Measurements from ENCODE around the gene PLA2G2D. TPM values are rescaled to one million over a fixed set of nuclear protein-coding genes. Genes with fewer than 3 reads are reported as not detected.

Gene PLA2G2D
- total and polyA plus RNA-seq, 10 of the 15 experiments (the other 5 are each of a cell fraction or from before 2014, with no cell fraction given), result 0.06 to 0.38 (median 0.16) TPM; not detected in 2

DNA sequence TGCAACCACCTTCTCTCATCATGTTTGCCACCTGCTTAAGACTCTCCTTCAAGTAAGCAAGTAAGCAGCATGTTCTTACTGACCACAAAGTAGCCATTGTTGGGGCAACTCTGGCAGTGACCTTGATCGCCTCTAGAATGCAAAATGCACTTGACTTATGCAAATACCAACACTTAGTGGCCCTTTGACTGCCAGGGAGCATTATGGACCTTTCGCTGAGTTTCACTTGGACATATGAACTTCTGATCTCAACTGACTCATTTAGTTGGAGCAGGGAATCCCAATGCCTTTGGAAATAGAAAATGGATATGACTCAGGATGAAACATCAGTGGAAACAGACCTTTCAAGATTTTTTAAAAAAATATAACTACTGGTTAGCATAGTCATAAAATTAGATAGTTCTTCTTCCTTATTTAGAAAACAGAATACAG is 55.5 kb downstream of the PLA2G2D start:
- no peak overlapping the region for H3K4me3 ChIP-seq
- no peak overlapping the region for H3K4me2 ChIP-seq (ENCODE audit: control insufficient read depth, insufficient read depth)
- H3K4me1 ChIP-seq (ENCODE audit: control insufficient read depth, insufficient read depth, low read length), result peaks cover 15% of the 10 kb centered on the region
- no peak overlapping the region for H3K9ac ChIP-seq (ENCODE audit: control insufficient read depth, insufficient read depth, low read length)
- CTCF ChIA-PET, result interaction anchor here (1.0 kb wide), 1 partner anchor 15 kb away, joined by 3 read pairs; no protein-coding TSS in a partner anchor
- TF ChIP-seq FOS (IDR thresholded peaks at IDR 0.05; ENCODE audit: borderline replicate concordance, extremely low read depth, insufficient read length), result no peak
- WGBS (ENCODE audit: insufficient coverage, insufficient replicate concordance, low lambda C conversion rate, missing lambda C conversion rate), result 69% methylated on average over 2 of the region's 2 CpGs
- SMC1A ChIA-PET (ENCODE audit: uncharacterized antibody, unreplicated experiment), result interaction anchor here (1.5 kb wide), 1 partner anchor 16 kb away, joined by 4 read pairs; no protein-coding TSS in a partner anchor
- POLR2A ChIA-PET, result interaction anchor here (0.8 kb wide), 1 partner anchor 14 kb away, joined by 3 read pairs; no protein-coding TSS in a partner anchor
- H3K36me3 ChIP-seq (ENCODE audit: control insufficient read depth in 2 of 2, insufficient read depth in 2 of 2, low read length in 1 of 2), result no peaks in the 10 kb centered on the region
- no peaks in the 10 kb centered on the region for H3K27me3 ChIP-seq (replicated peaks in 1 of 2; ENCODE audit: control insufficient read depth in 2 of 2, insufficient read depth in 2 of 2, low read length in 1 of 2)
- no peak overlapping the region for H2AFZ ChIP-seq (ENCODE audit: control insufficient read depth, low read depth, low read length)
- H3K79me2 ChIP-seq (ENCODE audit: control insufficient read depth, insufficient read depth, low read length), result no peaks in the 10 kb centered on the region
- no peaks in the 10 kb centered on the region for H3K9me3 ChIP-seq (replicated peaks; ENCODE audit: control insufficient read depth, insufficient read depth, low read length)
- no peaks in the 10 kb centered on the region for H4K20me1 ChIP-seq (ENCODE audit: control insufficient read depth, insufficient read depth)
- intact Hi-C loops (cut with micrococcal nuclease; ENCODE audit: unreplicated experiment), result no loop called here
- RAD21 ChIA-PET (ENCODE audit: unreplicated experiment), result no interaction called here
- FAIRE-seq (no peak), ATAC-seq (no peak), DNase-seq (ENCODE audit: low read depth, low spot score) (no peak)
- H3K27ac ChIP-seq (ENCODE audit: control insufficient read depth, insufficient read depth), result no peak overlapping the region
- in situ Hi-C loops (cut with MboI), result no loop called here
- no TSS peak for BruUV-seq (replicated peaks)

Other genes with a start within 250 kb of the PLA2G2D start
Only the 7 nearest of the 8 such genes appear.
- not detected in 2 replicates for gene PLA2G2E, start 195.9 kb downstream of the PLA2G2D start, total RNA-seq (2014; rRNA removed)
- gene PLA2G2E, start 195.9 kb downstream of the PLA2G2D start, total RNA-seq (2014; rRNA removed; fragmentation: Illumina TruSeq; extraction: Trizol), result not detected in 2 replicates
- gene PLA2G2E, start 195.9 kb downstream of the PLA2G2D start, total RNA-seq (2021), result not detected in 2 replicates
- gene PLA2G2E, start 195.9 kb downstream of the PLA2G2D start, polyA plus RNA-seq (2011; rRNA removed), result not detected in 2 replicates
- gene PLA2G2E, start 195.9 kb downstream of the PLA2G2D start, polyA plus RNA-seq (2014; fragmentation: Illumina TruSeq; extraction: Trizol), result not detected in 2 replicates
- gene PLA2G2E, start 195.9 kb downstream of the PLA2G2D start, polyA plus RNA-seq (2014; fragmentation: Nextera tagmentation; extraction: Ambion mirVana), result not detected
- not detected in 2 replicates for gene PLA2G2E, start 195.9 kb downstream of the PLA2G2D start, polyA plus RNA-seq (2014; rRNA removed)
- not detected for gene PLA2G2E, start 195.9 kb downstream of the PLA2G2D start, polyA plus RNA-seq (2016; fragmentation: Nextera tagmentation; extraction: Ambion mirVana)
- not detected in 2 replicates for gene PLA2G2A, start 139.9 kb downstream of the PLA2G2D start, total RNA-seq (2014; rRNA removed)
- not detected in 2 replicates for gene PLA2G2A, start 139.9 kb downstream of the PLA2G2D start, total RNA-seq (2014; rRNA removed; fragmentation: Illumina TruSeq; extraction: Trizol)
- gene PLA2G2A, start 139.9 kb downstream of the PLA2G2D start, total RNA-seq (2021), result 0.36 TPM in 1 of 2 replicates, not detected in the other
- not detected in 2 replicates for gene PLA2G2A, start 139.9 kb downstream of the PLA2G2D start, polyA plus RNA-seq (2011; rRNA removed)
- gene PLA2G2A, start 139.9 kb downstream of the PLA2G2D start, polyA plus RNA-seq (2014; fragmentation: Illumina TruSeq; extraction: Trizol), result not detected in 2 replicates
- gene PLA2G2A, start 139.9 kb downstream of the PLA2G2D start, polyA plus RNA-seq (2014; fragmentation: Nextera tagmentation; extraction: Ambion mirVana), result not detected
- not detected in 2 replicates for gene PLA2G2A, start 139.9 kb downstream of the PLA2G2D start, polyA plus RNA-seq (2014; rRNA removed)
- gene PLA2G2A, start 139.9 kb downstream of the PLA2G2D start, polyA plus RNA-seq (2016; fragmentation: Nextera tagmentation; extraction: Ambion mirVana), result not detected
- 0.17 TPM in 1 of 2 replicates, not detected in the other for gene PLA2G5, start 49.3 kb downstream of the PLA2G2D start, total RNA-seq (2014; rRNA removed)
- not detected in 2 replicates for gene PLA2G5, start 49.3 kb downstream of the PLA2G2D start, total RNA-seq (2014; rRNA removed; fragmentation: Illumina TruSeq; extraction: Trizol)
- not detected in 2 replicates for gene PLA2G5, start 49.3 kb downstream of the PLA2G2D start, total RNA-seq (2021)
- 0.10 TPM in 1 of 2 replicates, not detected in the other for gene PLA2G5, start 49.3 kb downstream of the PLA2G2D start, polyA plus RNA-seq (2011; rRNA removed)
- 0.19 TPM in 1 of 2 replicates, not detected in the other for gene PLA2G5, start 49.3 kb downstream of the PLA2G2D start, polyA plus RNA-seq (2014; fragmentation: Illumina TruSeq; extraction: Trizol)
- gene PLA2G5, start 49.3 kb downstream of the PLA2G2D start, polyA plus RNA-seq (2014; fragmentation: Nextera tagmentation; extraction: Ambion mirVana), result not detected
- gene PLA2G5, start 49.3 kb downstream of the PLA2G2D start, polyA plus RNA-seq (2014; rRNA removed), result not detected in 2 replicates
- not detected for gene PLA2G5, start 49.3 kb downstream of the PLA2G2D start, polyA plus RNA-seq (2016; fragmentation: Nextera tagmentation; extraction: Ambion mirVana)
- gene PLA2G2F, start 19.8 kb upstream of the PLA2G2D start, total RNA-seq (2014; rRNA removed), result not detected in 2 replicates
- not detected in 2 replicates for gene PLA2G2F, start 19.8 kb upstream of the PLA2G2D start, total RNA-seq (2014; rRNA removed; fragmentation: Illumina TruSeq; extraction: Trizol)
- not detected in 2 replicates for gene PLA2G2F, start 19.8 kb upstream of the PLA2G2D start, total RNA-seq (2021)
- gene PLA2G2F, start 19.8 kb upstream of the PLA2G2D start, polyA plus RNA-seq (2011; rRNA removed), result not detected in 2 replicates
- gene PLA2G2F, start 19.8 kb upstream of the PLA2G2D start, polyA plus RNA-seq (2014; fragmentation: Illumina TruSeq; extraction: Trizol), result 0.03 TPM in 1 of 2 replicates, not detected in the other
- not detected for gene PLA2G2F, start 19.8 kb upstream of the PLA2G2D start, polyA plus RNA-seq (2014; fragmentation: Nextera tagmentation; extraction: Ambion mirVana)
- gene PLA2G2F, start 19.8 kb upstream of the PLA2G2D start, polyA plus RNA-seq (2014; rRNA removed), result 0.09 TPM in 1 of 2 replicates, not detected in the other
- not detected for gene PLA2G2F, start 19.8 kb upstream of the PLA2G2D start, polyA plus RNA-seq (2016; fragmentation: Nextera tagmentation; extraction: Ambion mirVana)
- not detected in 2 replicates for gene UBXN10, start 66.6 kb upstream of the PLA2G2D start, total RNA-seq (2014; rRNA removed)
- not detected in 2 replicates for gene UBXN10, start 66.6 kb upstream of the PLA2G2D start, total RNA-seq (2014; rRNA removed; fragmentation: Illumina TruSeq; extraction: Trizol)
- gene UBXN10, start 66.6 kb upstream of the PLA2G2D start, total RNA-seq (2021), result not detected in 2 replicates
- gene UBXN10, start 66.6 kb upstream of the PLA2G2D start, polyA plus RNA-seq (2011; rRNA removed), result 0.12 and 0.15 TPM in 2 replicates
- 0.03 TPM in 1 of 2 replicates, not detected in the other for gene UBXN10, start 66.6 kb upstream of the PLA2G2D start, polyA plus RNA-seq (2014; fragmentation: Illumina TruSeq; extraction: Trizol)
- not detected for gene UBXN10, start 66.6 kb upstream of the PLA2G2D start, polyA plus RNA-seq (2014; fragmentation: Nextera tagmentation; extraction: Ambion mirVana)
- gene UBXN10, start 66.6 kb upstream of the PLA2G2D start, polyA plus RNA-seq (2014; rRNA removed), result 0.06 TPM in 1 of 2 replicates, not detected in the other
- gene UBXN10, start 66.6 kb upstream of the PLA2G2D start, polyA plus RNA-seq (2016; fragmentation: Nextera tagmentation; extraction: Ambion mirVana), result not detected
- gene PLA2G2C, start 67.0 kb upstream of the PLA2G2D start, total RNA-seq (2014; rRNA removed), result not detected in 2 replicates
- gene PLA2G2C, start 67.0 kb upstream of the PLA2G2D start, total RNA-seq (2014; rRNA removed; fragmentation: Illumina TruSeq; extraction: Trizol), result not detected in 2 replicates
- not detected in 2 replicates for gene PLA2G2C, start 67.0 kb upstream of the PLA2G2D start, total RNA-seq (2021)
- gene PLA2G2C, start 67.0 kb upstream of the PLA2G2D start, polyA plus RNA-seq (2011; rRNA removed), result 0.05 and 0.06 TPM in 2 replicates
- not detected in 2 replicates for gene PLA2G2C, start 67.0 kb upstream of the PLA2G2D start, polyA plus RNA-seq (2014; fragmentation: Illumina TruSeq; extraction: Trizol)
- not detected for gene PLA2G2C, start 67.0 kb upstream of the PLA2G2D start, polyA plus RNA-seq (2014; fragmentation: Nextera tagmentation; extraction: Ambion mirVana)
- gene PLA2G2C, start 67.0 kb upstream of the PLA2G2D start, polyA plus RNA-seq (2014; rRNA removed), result not detected in 2 replicates
- not detected for gene PLA2G2C, start 67.0 kb upstream of the PLA2G2D start, polyA plus RNA-seq (2016; fragmentation: Nextera tagmentation; extraction: Ambion mirVana)
- under 0.01 TPM in 1 of 2 replicates, not detected in the other for gene VWA5B1, start 171.3 kb upstream of the PLA2G2D start, total RNA-seq (2014; rRNA removed)
- gene VWA5B1, start 171.3 kb upstream of the PLA2G2D start, total RNA-seq (2014; rRNA removed; fragmentation: Illumina TruSeq; extraction: Trizol), result not detected in 2 replicates
- not detected in 2 replicates for gene VWA5B1, start 171.3 kb upstream of the PLA2G2D start, total RNA-seq (2021)
- 0.03 and 0.05 TPM in 2 replicates for gene VWA5B1, start 171.3 kb upstream of the PLA2G2D start, polyA plus RNA-seq (2011; rRNA removed)
- 0.01 TPM in 1 of 2 replicates, not detected in the other for gene VWA5B1, start 171.3 kb upstream of the PLA2G2D start, polyA plus RNA-seq (2014; fragmentation: Illumina TruSeq; extraction: Trizol)
- not detected for gene VWA5B1, start 171.3 kb upstream of the PLA2G2D start, polyA plus RNA-seq (2014; fragmentation: Nextera tagmentation; extraction: Ambion mirVana)
- gene VWA5B1, start 171.3 kb upstream of the PLA2G2D start, polyA plus RNA-seq (2014; rRNA removed), result not detected in 2 replicates
- gene VWA5B1, start 171.3 kb upstream of the PLA2G2D start, polyA plus RNA-seq (2016; fragmentation: Nextera tagmentation; extraction: Ambion mirVana), result not detected